GM19372 (cell line): ENCODE results near the gene TSEN34.
A peak's percentile ranks its signal among the peaks of the same experiment; 100 is the strongest.
"Not testable (repeated sequence)": the region's sequence is repeated elsewhere in the genome, so short reads cannot be mapped to it uniquely, and the experiment has no call there.

ENCODE experiments used
- ATAC-seq: cut with Tn5 transposase; IDR thresholded peaks from one replicate; pipeline ENCODE4 v1.9.1; 2021; ENCODE audit warnings: mild to moderate bottlenecking, low read depth, moderate library complexity; ENCODE audit not compliant: unreplicated experiment

The TSEN34 gene

DNA sequence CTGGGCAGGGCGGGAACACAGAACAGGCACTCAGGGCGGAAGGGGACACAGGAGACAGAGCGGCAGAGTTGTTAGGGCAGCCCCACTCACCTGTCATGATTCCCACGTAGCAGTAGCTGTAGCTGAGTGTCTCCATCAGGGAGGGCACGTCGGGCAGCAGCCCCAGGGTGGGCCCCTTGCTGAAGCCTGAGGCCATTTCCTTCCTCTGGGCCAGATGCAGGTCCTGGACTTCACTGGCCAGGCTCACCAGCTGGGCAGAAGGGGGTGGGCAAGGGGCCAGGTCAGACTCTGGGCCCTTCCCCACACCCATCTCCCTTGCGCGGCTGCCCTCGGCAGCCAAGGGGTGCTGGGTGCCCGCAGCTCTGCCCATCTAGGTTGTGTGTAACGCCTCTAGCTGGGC is 7.7 kb upstream of the TSEN34 start:
- no peak for ATAC-seq

DNA sequence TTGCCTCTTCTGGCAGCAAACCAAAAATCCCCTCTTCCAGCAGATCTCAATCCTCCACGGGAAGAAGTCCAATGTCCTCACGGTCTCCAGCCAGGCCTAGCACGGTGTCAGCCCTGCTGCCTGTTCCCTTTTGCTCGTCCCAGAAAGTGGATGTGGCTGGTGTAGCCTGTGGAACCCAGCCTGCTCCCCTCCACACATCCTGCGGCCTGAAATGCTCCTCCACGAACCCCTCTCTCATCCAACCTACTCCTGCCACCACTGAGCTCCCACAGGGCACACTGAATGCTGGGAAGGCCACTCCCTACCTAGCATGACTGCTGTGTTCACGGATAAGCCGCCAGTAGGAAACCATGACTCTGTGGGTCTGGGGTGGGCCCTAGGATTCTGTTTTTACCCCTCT is 4.8 kb upstream of the TSEN34 start:
- ATAC-seq: no peak

DNA sequence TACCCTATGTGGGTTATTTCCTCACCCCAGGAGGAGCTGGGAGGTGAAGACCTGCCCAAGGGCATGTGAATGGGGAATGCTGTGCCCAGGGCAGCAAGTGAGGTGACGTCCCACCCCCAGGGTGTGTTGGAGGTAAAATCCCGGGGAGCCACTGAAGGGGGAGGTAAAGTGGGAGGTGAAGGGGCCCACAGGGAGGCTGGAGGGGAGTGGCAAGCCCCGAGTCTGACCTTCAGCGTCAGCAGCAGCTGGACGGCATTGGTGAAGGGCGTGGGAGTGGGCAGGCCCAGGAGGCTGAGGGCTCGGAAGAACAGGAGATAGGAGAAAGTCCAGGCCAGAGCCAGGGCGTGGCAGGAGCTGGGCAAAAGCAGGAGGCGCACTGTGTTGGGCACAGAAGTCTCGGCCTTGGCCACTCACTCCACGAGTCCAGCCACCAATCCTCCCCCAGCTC is 4.2 kb upstream of the TSEN34 start:
- no peak for ATAC-seq

DNA sequence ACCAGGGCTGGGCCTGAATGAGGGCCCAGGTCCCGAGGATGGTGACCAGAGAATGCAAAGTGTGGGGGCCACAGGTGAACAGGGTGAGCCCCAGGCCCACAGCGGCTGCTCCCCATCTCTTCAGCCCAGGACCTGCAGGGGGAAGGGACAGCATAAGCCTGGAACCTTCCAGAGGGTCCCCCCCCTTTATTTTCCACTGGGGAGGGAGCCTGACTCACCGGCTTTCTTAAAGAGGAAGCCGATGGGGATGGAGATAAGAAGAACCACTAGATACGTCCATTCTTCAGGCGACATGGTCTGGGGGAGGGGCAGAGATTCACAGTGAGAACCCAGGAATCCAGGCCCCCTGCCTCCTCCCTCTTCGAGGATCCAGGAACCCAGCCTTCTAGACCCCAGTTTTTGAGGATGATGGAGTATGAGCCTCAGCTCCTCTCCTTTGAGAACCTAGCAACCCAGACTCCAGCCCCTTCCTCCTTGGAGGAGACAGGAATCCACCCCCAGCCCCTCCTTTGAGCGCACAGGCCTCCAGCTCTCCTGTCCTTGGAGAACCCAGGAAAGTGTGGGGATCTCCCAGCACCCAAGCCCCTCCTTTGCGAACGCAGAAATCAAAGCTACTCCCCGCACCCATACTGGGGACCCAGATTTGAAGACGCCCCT is 2.8 kb upstream of the TSEN34 start:
- ATAC-seq: no peak

DNA sequence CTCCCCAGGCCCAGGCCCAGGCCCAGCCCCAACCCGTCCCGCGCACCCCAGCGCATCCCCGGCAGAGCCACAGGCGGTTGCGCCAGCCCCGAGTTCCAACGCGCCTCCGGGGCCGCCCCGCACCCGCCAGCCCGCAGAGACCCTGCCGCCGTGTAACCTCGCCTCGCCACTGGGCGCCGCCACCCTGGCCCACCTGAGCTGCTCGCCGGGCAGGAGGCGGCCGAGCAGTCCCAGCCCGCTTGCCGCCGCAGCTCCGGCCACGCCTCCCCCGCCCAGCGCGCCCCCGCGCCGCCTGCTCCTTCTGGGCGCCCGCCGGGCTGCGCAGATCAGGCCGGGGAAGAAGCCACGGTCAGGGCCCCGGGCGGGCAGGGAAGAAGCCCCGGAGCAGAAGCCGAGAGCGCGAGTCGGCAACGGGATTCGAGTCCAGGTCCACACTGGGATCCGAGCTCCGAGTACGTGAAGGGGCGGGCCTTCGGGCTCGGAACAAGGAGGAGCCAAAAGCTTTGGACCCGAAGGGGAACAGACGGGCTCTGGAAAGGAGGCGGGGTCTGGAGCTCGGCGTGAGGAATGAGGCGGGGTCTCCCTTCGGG is 1.9 kb upstream of the TSEN34 start, which contains the start of gene MBOAT7:
Gene MBOAT7 (minus strand): TSS at position 436 of the 590 bp plus-strand sequence. CDS start 1,072 bp downstream, outside the sequence.
- ATAC-seq: peak; percentile 12

DNA sequence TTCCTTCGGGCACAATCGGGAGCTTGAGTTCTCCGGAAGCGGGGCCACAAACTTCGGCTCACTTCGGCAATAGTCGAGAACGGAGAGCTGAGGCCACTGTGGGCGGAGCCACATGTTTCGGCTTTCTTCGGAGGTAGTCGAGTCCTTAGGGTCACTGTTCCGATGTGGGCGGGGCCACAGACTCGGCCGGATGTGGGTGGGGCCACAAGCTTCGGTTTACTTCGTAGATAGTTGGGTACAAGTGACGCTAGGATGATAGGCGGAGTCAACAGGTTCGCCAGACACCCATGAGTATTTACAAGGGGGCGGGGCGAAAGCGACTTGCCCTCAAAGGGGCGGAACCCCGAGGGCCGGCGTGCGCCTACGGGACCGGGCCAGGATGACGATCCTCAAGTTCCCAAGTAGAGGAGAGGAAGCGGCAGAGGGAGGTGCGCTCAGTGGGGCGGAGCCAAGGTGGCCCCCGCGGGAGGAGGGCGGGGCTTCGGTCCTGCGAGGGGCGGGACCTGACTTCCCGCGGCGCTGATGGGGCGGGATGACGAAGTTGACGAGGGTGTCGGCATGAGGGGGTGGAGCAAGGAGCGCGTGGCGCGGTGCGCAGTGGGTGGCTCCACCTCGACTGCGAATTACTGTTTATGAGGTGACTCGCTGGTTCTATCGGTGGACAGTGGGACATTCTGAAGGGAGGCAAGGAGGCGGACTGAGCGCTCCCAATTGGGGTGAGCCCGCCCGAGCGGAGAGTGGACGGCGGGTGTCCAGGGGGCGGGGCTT is 1.2 kb upstream of the TSEN34 start:
- ATAC-seq: peak; percentile 42

DNA sequence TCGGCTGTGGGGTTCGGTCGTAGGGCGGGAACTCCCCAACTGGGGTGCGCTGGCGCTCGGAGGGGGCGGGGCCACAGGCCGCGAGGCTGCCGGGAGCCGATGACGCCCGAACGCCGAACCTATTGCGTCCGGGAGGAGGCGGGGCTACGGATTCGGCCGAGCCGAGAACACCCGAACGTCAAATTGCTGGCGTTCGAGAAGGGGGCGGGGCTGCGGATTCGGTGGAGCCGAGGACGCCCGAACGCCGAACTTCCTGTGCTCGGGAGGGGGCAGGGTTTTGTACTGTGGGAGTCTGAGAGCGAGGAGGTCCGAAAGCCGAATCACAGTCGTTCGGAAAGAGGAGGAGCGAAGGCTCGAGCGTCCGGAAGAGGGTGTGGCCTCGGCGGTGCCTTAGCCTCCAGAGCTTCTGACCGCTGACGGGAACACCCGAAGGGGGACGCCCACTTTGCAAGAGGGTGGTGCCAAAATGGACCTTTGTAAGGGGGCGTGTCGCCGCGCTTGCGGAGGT is 551 bp upstream of the TSEN34 start:
- ATAC-seq: peak; percentile 45

DNA sequence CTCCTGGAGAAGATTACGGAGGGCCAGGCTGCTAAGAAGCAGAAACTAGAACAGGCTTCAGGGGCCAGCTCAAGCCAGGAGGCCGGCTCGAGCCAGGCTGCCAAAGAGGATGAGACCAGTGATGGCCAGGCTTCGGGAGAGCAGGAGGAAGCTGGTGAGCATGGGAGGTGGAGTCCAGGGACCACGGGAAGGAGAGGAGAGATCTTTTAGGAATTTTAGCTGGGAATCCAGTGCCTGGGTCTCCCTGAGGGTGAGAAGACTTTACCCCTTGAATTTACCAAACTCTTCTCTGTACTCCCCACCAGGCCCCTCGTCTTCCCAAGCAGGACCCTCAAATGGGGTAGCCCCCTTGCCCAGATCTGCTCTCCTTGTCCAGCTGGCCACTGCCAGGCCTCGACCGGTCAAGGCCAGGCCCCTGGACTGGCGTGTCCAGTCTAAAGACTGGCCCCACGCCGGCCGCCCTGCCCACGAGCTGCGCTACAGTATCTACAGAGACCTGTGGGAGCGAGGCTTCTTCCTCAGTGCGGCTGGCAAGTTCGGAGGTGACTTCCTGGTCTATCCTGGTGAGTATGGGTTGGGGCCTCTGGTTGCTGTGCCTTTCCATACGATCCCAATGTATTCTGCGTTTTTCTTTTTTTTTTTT is 824 bp downstream of the TSEN34 start:
- no peak for ATAC-seq

DNA sequence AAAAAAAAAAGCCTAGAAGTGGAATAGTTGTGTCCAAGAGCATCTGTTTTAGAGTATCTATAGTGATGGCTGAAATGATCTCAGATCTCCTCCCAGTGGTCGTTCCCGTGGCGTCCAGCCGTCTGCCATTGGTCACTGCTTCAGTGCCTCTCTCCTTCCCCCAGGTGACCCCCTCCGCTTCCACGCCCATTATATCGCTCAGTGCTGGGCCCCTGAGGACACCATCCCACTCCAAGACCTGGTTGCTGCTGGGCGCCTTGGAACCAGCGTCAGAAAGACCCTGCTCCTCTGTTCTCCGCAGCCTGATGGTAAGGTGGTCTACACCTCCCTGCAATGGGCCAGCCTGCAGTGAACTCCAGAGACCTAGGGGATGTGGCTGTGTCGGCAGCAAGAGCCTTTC is 1.9 kb downstream of the TSEN34 start:
- no peak for ATAC-seq

DNA sequence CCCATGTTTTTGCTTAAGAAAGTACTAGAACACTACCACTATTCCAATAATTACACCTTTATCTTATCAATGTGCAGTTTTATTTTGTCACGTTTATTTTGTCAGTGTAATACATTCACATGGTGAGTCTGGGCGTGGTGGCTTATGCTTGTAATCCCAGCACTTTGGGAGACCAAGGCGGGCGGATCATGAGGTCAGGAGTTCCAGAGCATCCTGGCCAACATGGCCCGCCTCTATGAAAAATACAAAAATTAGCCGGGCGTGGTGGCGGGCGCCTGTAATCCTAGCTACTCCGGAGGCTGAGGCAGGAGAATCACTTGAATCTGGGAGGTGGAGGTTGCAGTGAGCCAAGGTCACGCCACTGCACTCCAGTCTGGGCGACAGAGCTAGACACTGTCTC is 3.4 kb downstream of the TSEN34 start:
- not testable (repeated sequence) for ATAC-seq

DNA sequence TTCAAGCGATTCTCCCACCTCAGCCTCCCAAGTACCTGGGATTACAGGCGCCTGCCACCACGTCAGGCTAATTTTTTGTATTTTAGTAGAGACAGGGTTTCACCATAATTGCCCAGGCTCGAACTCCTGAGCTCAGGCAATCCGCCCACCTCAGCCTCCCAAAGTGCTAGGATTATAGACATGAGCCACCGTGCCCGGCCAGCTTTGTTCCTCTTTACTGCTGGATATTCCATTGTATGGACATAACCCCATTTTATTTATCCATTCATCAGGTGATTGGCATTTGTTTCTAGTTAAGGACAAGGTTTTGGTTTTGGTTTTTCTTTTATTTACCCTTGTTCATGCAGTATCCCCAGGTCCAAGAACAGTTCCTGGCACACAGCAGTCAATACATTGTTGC is 5.4 kb downstream of the TSEN34 start:
- no peak for ATAC-seq

DNA sequence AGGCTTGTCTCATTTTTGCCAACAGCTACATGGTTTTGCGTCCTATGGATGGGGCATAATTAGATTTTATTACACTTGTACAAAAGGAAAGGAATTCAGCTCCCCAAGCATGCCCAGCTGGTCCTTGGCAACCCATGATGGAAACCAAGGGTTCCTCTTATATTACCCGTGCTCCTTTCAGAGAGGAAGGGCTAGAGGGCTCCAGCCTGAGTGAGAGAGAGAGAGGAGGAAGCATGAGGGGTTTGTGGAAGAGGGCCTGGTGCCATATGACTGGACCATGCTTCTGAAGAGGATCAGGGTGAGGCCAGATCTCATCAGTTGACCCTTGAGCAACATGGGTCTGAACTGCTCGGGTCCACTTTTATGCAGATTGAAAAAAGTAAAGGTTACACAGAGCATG is 6.0 kb downstream of the TSEN34 start:
- no peak for ATAC-seq

DNA sequence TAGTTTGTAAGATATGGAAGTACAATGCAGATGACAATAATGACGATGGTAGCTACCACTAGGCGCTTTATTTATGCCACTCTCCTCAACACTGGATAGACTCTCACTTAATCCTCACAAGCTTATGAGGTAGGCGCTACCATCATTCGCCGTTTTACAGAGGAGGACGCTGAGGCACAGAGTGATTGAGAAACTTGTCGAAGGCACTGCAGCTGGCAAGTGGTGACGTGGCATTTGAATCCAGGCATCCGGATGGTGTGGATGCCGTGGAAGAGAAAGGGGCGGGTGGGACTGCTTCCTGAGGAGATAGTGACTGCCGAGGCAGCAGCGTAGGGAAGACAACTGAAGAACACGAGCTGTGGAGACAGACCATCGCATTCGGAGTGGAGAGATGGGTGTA is 8.3 kb downstream of the TSEN34 start:
- no peak for ATAC-seq

DNA sequence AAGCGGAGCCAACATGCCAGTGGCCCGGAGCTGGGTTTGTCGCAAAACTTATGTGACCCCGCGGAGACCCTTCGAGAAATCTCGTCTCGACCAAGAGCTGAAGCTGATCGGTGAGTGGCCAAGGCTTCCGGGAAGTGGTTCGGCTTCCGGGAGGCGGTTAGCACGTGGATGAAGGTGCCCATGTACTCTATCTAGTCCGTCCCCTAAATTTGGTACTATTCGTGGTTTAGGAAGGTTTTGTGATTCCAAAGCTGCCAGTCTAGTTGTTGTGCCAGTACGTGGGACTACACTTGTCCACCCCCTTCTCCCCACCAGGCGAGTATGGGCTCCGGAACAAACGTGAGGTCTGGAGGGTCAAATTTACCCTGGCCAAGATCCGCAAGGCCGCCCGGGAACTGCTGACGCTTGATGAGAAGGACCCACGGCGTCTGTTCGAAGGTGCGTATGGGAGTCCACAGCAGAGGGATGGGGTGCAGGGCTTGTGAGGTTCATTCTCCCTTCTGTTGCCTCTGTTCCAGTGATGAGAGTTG is 10.1 kb downstream of the TSEN34 start:
- ATAC-seq: peak; percentile 2

DNA sequence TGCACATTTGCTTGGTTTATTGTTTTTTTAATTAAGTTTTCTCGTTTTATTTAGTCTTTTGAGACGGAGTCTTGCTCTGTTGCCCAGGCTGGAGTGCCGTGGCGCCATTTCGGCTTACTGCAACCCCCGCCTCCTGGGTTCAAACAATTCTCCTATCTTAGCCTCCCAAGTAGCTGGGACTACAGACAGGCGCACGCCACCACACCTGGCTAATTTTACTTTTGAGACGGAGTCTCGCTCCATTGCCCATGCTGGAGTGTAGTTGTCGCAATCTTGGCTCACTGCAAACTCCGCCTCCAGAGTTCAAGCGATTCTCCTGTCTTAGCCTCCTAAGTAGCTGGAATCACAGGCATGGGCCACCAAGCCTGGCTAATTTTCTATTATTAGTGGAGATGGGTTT is 10.9 kb downstream of the TSEN34 start:
- no peak for ATAC-seq

DNA sequence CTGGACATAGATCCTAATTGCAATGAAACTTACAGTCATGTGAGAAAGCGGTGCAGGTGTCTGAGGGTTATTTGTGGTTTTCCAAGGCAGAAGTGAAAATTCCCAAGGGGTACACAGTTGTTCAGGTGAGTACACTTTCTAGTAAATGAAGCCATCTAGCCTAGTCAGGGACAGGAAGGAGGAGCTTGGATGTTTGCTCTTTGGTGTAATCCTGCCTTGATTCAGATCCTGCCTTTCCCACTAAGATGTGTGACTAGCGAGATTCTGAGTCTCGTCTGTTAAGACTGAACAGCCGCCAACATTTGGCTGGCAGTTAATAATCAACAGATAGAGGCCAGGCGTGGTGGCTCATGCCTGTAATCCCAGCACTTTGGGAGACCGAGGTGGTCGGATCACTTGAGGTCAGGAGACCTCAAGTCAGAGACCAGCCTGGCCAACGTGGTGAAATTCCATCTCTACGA is 12.1 kb downstream of the TSEN34 start:
- no peak for ATAC-seq

DNA sequence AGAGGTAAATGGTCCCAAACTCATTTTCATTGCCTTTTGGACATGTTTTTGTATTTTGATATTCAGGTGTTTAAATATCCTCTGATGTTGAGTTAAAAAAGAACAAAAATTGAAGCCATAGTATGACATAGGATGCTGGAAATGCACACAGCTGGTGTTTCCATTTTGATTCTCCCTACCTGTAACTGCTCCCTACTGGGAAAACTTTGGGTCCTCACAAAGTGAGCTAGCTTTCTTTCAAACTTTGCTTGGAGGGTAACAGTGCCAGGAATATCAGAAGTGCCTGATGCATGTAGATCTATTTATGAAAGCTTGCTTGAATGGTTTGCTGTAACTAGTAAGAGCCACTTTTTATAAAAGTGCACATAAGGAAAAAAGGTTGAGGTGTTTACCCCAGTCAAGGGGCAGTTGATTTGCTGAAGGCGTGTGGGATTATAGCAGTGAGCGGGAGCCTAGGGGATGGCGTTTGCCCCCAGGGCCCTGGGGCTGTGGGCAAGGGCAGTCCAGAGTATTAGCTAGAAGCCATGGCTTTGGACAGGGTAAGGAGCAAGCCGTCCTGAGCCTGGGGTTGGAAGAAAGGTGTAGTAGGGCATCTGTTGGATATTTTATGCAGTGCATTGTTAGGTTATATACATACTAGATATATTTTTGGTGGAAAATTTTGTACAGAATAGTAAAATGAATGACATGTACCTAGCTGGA is 13.8 kb downstream of the TSEN34 start:
- no peak for ATAC-seq

DNA sequence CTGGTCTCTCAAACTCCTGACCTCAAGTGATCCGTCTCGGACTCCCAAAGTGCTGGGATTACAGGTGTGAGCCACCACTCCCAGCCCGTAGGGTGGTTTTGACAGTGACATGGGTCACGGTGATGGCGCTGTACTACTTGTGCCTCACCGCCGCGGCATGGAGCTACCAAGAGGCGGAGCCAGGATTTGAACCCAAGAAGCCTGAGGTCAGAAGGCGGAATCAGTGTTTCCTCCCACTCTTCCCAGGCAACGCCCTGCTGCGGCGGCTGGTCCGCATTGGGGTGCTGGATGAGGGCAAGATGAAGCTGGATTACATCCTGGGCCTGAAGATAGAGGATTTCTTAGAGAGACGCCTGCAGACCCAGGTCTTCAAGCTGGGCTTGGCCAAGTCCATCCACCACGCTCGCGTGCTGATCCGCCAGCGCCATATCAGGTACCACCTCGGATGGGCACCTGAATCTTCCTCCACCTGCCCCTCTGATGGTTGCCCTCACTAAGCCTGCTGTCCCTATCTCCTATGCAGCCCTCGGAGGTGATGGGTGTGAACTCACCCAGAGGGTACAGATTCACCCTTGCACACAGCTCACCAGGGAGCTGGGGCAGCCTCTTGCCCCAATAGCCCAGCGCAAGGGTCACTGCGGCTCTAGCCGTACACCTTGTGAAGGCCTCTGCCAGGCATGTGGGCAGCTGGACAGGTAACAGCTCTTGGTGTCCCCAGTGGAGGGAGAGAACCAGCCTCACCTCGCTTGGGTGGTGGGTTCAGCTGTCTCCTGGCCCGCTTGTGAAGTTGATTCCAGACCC is 15.1 kb downstream of the TSEN34 start:
- no peak for ATAC-seq

DNA sequence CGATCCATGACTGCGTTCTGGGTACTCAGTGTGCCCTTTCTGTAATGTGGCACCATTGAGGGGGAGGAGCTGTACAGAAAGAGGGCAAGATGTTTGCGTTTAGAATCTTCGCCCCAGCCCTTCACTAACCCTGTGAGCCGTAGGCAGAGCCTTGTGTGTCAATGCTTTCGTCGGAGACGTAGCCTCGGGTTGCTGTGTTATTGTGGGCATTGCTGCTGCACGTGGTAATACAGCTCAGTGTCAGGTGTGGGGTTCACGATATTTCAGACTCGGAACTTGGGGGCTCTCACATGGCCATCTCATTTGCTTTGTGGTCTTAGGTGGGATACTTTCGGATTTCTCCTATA is 15.7 kb downstream of the TSEN34 start:
- ATAC-seq: no peak
